SW480 (cell line): ENCODE data around the gene ATP5MG.
"Not testable (repeated sequence)": the region's sequence is repeated elsewhere in the genome, so short reads cannot be mapped to it uniquely, and the experiment has no call there.

Experiments
- DNase-seq: peaks from one replicate; pipeline ENCODE4 v3.0.0-alpha.2; 2016; ENCODE audit warnings: low spot score

Gene ATP5MG

DNA sequence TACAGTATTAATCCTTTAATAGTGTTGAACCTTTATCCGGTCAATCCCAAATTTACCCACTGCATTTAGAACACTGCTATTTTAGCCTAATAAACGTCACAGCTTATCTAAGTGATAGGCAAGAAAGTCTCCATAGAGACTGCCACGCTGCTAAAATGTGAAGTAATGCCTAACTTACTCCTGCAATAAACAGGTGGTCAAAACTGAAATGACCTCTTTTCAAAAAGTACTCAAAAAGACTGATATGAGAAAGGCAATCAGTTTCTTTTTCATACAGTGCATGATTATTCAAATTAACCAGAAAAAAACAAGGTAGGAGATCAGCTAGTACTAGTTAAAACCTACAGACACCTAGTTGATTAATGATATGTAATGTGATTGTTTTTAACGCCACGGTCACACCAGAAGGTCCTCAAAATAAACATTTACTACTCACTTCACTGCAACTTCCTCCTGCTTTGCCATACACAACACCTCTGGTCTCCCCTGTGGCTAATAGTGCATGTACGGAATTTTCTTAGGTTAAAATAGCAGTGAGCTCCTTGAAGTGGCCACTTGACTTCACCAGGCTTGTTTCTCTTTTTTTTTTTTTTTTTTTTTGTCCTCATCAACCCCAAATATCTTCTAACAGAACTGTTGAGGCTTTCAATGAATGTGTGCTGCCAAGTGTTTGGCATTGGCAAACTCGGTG lies 8.8 kb downstream of the ATP5MG start:
- DNase-seq, result no peak

GRCh38 chr11:118411530-118411929 lies 10.1 kb downstream of the ATP5MG start:
- no peak for DNase-seq

DNA sequence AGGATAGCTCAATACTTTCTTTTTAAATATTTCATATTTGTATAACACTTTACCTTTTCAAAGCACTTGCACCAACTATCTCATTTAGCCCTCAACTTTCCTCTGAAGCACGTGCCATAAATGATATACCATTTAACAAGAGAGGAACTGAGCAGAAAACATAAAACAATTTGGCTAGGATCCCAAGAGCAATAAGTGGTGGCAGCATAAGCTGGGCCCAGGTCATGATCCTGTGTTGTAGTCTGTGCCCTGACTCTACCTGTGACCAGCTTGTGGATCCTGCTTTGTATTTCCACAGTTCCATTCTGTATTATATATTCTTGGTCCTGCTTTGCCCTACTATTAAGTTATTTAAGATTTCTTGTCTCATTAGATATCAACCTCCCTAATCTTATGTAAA lies 11.5 kb downstream of the ATP5MG start:
- no peak for DNase-seq

GRCh38 chr11:118415062-118415738 lies 13.8 kb downstream of the ATP5MG start:
- no peak for DNase-seq

DNA sequence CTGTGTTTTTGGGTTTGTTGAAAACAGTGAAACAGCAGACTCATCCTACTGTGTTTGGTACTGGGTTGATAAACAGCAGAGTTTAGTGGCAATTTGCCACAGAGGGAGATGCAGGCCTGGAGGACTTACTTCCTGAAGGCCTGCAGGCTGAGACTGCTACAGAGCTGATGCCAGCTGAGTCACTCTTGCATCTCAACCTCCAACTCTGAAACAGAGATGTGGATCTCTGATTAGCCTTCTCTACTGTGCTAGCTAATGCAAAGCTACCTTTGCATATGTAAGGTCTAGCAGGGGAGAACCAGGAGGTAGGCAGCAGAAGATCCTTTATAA lies 14.3 kb downstream of the ATP5MG start:
- peak; percentile 43 for DNase-seq

DNA sequence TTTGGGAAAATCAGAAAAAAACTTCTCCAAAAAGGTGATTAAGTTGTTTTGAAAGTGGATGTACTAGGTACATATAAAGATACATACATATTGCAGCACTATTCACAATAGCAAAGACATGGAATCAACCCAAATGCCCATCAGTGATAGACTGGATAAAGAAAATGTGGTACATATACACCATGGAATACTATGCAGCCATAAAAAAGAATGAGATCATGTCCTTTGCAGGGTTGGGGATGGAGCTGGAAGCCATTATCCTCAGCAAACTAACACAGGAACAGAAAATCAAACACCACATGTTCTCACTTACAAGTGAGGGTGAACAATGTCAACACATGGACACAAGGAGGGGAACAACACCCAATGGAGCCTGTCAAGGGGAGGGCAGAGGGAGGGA lies 15.5 kb downstream of the ATP5MG start:
- not testable (repeated sequence) for DNase-seq

- no peak for DNase-seq
These were observed 16.4 kb downstream of the ATP5MG start for GRCh38 chr11:118417801-118418200.

DNA sequence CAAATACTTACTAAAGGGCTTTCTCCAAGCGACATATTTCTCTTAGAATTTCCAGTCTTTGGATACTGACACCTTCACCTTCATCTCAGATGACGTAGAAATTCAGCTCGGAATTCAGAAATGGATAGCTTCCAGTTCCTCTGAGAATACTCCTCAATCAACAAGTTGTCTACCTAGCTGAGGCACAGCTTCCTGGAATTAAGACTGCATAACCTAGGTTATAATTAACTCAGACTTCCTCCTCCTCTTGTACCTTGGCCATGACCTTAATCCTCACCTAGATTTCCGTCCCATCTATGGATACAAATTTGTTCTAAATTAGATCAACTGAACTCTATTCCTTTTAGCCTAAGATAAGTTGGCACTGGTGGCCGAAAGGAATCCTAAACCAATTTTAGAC lies 17.4 kb downstream of the ATP5MG start:
- DNase-seq, result no peak

- no peak for DNase-seq
These were observed 26.3 kb downstream of the ATP5MG start for GRCh38 chr11:118427707-118428106.

DNA sequence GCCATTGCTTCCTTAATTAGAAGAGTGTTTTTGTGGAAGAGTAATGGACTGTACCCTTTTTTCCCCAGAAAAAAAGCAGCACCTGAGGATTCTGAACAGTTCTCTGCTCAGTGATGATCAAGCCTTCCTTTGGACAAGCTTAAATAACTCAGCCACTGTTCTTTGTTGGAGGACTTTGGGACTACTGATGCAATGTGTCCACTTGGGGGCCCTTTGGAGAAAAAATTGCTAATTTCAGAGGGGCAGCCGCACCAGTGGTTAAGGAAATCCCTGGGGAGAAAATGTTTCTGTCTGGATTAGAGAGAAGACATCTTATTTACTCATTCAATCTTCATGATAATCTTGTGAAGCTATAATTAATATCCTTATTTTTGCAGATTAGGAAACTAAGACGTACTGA lies 29.6 kb downstream of the ATP5MG start:
- no peak for DNase-seq

- DNase-seq, result no peak
These were observed 32.7 kb downstream of the ATP5MG start for GRCh38 chr11:118434123-118434552.

DNA sequence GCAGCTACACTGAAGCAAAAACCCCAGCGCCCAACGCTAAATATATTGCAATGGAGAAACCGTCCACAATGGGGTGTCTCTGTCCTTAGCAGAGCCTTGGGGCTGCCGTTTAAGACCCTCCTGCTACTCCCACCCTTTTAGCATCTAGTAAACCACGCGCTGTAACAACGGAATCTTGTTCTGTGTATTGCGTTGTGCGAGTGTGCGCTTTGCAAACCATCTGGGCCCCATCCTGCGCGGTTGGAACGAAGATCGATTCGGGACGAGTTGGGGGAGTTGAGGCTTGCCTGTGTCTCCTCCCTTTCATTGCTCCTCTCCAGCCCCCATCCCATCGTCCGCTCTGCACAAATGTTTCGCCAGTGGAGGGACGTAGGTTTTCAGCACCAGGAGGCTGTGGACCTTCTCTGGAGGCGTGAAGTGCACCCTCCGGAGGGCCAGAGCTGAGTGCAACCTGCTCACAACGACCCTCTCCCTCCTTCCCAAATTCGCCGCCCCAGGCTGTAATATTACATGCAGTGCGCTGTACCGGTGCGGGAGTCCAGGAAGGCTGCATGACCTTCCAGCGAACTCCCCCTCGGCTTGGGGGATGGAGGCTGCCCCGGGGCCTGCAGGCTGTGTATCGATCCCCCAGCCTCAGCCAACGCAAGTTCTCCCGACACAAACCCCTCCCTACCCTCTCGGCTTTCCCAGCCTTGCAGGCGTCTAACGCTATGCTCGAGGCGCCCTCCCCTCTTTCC lies 33.3 kb downstream of the ATP5MG start:
- DNase-seq, result peak; percentile 39

GRCh38 chr11:118435290-118435892 lies 34.0 kb downstream of the ATP5MG start:
- peak; percentile 78 for DNase-seq

- peak; percentile 97 for DNase-seq
These were observed 34.7 kb downstream of the ATP5MG start, which contains the start of gene KMT2A for GRCh38 chr11:118435893-118436624. TSS of gene KMT2A (plus strand) at chr11:118436492. CDS start at chr11:118436513, 21 bp downstream.

DNA sequence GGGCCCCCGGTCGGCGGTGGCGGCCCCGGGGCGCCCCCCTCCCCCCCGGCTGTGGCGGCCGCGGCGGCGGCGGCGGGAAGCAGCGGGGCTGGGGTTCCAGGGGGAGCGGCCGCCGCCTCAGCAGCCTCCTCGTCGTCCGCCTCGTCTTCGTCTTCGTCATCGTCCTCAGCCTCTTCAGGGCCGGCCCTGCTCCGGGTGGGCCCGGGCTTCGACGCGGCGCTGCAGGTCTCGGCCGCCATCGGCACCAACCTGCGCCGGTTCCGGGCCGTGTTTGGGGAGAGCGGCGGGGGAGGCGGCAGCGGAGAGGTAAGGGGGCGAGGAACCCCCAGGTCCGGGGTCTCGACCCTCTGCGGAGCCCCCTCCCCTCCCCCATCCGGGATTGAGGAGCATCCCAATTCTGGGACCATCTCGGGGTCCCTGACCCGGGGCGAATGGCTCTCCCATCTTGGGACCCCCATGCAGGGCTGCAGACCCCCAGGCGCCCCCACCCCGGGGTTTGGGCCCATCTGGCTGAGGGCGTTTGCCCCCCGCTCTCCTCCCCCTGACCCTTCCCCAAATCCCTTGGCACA lies 35.3 kb downstream of the ATP5MG start:
- DNase-seq, result no peak

DNA sequence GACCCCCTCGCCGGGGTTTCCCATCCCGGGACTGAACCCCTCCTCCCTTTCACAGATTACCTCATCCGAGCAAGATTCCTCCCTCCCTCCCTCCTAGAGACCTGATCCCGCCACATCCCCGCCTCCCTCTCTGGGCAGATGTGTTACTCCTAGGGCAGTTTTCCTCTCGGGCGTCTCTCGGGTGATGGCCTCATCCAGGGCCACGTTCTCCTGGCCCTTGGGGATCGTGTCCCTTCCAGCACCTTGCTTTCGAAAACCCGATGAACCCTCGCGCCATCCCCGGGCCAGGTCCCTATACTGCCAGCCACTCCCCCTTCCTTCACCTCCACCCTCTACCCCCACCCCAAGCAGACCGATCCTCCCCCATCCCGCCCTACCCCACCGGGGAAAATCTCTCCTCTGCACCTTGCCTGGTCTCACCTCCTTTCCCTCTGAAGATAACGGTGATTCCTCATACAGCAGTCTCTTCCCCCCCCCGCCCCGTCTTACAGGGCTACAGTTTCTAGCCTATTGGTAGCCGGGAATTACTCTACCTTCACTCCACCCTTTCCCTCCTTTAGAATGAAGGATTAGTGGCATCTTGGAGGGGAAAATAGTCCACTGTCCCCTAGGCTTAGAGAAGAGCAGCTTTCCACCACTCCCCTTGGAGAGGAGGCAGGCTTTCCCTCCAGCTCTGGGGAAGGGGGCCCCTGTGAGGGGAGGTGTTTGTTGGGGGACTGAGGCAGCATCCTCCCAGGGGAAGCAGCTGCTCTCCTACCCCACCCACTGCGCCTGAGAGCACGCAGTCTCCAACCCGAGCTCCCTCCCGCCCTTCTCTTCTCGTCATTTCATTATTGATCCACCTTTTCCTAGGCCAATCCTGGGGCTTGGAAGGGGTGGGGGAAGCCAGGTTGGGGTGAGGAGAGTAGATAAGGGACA lies 36.1 kb downstream of the ATP5MG start:
- DNase-seq, result peak; percentile 36

DNA sequence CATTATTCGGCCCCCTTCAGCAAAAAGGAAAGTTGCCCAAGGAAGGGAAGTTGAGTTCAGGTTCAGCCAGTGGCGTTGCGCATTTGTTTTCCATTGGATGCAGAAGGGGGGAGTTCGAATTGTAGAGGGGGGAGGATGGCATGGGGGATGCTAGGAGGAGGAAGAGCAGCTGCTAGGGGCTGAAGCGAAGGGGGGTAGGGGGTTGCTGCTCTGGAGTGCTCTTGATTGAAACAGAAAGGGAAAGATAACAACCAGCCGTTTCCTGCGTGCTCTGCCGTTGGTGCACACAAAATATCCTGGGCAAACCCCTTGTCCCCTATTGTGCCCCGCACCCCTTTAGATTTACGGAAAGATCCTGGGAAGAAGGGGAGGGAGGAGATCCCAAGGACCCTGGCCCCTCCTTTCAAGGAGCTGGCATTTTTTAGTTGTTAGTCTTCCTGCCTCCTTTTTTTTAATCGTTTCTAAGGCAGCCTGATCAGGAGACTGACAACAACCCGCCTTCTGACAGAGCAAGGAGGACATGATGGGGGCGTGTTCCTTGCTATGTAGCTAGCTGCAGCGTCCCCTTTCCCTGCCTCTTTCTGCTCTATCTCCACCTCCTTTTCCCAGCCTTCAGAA lies 37.0 kb downstream of the ATP5MG start:
- peak; percentile 17 for DNase-seq

DNA sequence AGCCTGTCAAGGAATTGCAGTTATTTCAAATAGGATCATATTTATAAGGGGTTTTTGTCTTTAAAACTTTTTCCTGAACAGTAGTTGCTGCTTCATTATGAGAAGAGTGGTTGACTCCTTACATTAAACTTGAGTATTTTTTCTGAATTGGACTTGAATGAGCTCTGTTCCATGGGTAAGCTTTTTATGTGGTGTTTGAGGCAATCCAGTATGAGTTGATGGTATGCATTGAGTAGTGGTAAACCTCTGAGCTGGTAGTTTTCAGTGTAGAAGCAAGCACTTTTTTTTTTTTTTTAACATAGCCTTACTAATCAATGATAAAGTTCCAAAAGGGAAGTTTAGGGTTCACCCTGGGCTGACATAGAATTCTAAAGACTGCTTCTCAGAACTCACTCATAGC lies 38.2 kb downstream of the ATP5MG start:
- DNase-seq, result no peak

DNA sequence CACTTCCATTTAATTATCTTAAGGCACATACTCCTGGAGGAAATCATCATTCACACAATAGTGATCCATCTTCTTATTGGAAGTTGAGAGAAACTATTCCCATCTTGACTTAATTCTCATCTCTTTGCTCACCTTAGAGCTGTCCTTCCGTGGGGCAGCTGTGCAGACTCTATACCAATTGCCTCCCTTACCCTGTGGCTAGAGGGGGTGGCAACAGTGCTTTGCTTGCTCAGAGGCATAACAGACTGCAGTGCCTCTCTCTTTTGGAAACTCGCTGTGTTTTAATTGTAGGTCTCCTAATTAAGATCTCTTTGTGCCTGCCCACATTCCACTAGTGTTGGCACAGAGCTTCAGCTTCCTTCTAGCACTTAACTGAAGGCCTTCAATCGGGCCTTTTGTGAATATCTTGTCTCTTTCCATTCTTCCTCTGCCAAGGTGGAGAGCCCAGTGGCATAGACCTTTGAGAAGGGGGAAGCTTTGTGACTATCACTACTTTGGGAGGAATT lies 40.4 kb downstream of the ATP5MG start:
- DNase-seq, result no peak

- DNase-seq, result no peak
These were observed 40.9 kb downstream of the ATP5MG start for GRCh38 chr11:118442301-118442700.
